ENCODE measurements around the gene RFXANK.
A peak's percentile ranks its signal among the peaks of the same experiment; 100 is the strongest.
"Not testable (repeated sequence)": the region's sequence is repeated elsewhere in the genome, so short reads cannot be mapped to it uniquely, and the experiment has no call there.

RFXANK gene

GRCh38 chr19:19170053-19170872 lies 21.8 kb upstream of the RFXANK start, which contains the start of gene MEF2B:
Gene MEF2B (minus strand): TSS chr19:19170263. CDS start chr19:19150735, 19,528 bp downstream.
- peak; percentile 77 for DNase-seq

GRCh38 chr19:19170873-19171672 lies 21.0 kb upstream of the RFXANK start:
- no peak for DNase-seq

- DNase-seq: no peak
These were observed 20.1 kb upstream of the RFXANK start for GRCh38 chr19:19171821-19172532.

GRCh38 chr19:19173243-19173642 lies 18.8 kb upstream of the RFXANK start:
- not testable (repeated sequence) for DNase-seq

DNA sequence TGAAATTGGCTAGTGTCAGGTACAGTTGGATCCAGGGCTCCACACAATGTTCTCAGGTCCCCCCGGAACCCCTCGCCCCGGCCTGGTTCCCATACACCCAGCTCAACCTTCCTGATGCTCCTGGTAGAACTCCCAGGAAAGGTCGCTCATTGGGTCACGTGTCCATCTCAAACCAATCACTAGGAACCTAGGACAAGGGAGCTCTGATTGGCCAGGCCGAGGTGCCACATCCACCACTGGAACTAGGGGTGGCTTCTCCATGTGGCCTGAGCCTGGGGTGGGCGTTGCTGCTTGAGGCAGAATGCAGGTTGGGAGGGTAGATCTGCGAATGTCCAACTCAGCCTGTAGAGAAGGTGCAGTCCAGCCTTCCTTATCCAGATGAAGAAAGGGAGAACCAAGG lies 15.1 kb upstream of the RFXANK start:
- DNase-seq: no peak

DNA sequence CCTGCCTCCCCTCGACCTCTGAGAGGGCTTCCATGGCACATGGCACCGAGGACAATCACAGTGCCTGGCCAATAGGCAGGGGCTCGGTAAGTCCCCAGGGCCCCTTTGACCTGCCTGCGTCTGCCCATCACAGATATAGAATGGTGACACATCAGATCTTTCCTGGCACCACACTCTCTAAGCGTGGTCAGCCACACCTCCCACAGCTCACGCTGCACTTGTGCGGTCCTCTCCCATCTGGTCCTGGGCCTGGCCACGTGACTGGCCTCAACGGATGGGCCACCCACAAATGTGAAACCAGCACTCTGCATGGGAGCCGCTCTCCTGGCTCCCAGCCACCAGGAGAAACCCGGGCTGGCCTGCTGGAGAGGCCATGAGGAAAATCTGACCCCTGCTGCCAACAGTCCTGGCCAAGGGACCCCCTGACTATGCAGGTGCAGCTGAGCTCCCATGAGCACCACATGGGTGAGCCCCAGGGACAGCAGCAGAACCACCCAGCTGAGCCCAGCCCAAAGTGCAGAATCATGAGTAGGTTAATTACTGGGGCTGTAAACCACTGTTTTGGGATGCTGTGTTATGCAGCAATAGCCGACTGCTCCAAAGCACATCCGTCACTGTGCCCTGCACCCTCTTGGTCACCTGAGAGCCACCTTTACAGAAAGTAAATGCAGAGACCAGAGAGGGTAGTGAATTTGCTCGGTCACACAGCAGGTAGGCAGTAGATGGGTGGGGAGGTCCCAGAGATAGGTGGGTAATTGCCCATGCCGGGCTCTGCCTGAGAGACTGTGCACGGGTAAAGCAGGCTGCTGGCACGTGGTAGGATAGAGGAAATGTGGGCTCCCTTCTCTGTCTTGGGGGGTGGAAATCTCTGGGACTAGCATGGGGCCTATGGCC lies 12.3 kb upstream of the RFXANK start:
- DNase-seq: no peak

DNA sequence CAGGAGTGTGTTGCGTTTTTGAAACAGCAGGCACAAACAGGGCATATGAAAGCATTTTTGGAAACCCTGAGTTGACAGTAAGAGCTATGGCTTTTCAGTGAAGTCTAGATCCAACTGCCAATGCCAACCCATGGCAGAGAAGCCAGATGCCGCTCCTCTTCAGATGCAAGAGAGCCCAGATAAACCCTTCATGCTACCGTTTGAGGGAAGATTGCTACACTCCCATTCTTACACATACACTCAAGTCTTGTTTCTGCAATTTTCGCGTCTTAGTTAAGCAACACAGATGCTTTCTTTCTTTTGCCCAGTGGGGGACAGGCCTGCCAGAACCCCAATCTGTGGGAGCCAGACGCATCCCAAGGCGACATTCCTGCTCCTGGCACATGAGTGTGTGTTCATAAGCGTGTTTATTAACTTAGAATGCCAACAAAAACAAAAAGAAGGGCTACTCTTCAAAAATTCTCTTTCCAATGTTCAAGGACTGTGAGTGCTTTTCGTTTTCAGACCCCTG lies 10.5 kb upstream of the RFXANK start:
- no peak for DNase-seq

GRCh38 chr19:19185853-19186740 lies 6.0 kb upstream of the RFXANK start:
- DNase-seq: peak; percentile 73

DNA sequence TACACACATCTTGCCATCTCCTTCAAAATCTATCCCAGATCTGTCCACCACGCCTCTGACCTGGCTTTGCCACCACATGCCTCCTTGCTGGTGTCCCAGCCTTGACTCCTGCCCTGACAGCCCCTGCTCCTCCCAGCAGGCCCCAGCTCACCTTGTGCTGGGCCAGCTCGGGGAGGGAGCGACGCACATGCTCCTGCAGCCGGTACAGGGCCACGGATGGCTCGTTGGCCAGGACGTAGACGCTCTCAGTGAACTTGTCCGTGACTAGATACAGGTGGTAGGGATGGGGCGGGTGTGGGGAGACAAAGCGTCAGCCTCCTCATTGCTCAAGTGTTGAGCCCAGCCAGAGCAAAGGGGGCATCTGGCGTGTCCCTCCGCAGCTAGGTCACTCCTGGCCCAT lies 5.3 kb upstream of the RFXANK start:
- DNase-seq: no peak

- DNase-seq: no peak
These were observed 335 bp upstream of the RFXANK start for GRCh38 chr19:19191768-19192077.

DNA sequence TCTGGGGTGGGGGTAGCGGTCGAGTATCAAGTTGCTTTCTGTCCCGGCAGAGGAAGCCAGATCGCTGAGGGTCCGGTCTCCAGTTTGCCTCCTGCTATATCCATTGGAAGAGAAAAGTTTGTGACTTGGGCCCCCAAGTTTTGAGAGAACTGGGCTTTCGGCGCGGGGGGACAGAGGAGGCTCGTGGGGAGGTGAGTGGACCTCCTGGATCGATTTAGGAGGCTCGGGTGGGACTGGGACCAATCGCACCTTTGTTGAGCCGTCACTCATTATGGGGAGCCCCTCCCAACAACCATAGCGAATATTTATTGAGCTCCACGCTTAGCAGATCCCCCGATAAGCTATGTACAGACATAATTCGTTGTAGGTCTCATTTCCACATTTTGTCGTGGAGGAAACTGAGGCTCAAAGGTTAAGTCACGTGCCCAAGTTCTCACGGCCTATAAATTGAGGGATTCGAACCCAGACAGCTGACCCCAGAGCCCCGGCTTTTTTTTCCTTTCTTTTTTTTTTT lies 909 bp downstream of the RFXANK start:
- DNase-seq: peak; percentile 29

GRCh38 chr19:19193926-19194325 lies 1.9 kb downstream of the RFXANK start:
- DNase-seq: no peak

- DNase-seq: no peak
These were observed 9.9 kb downstream of the RFXANK start for GRCh38 chr19:19201697-19202630.

DNA sequence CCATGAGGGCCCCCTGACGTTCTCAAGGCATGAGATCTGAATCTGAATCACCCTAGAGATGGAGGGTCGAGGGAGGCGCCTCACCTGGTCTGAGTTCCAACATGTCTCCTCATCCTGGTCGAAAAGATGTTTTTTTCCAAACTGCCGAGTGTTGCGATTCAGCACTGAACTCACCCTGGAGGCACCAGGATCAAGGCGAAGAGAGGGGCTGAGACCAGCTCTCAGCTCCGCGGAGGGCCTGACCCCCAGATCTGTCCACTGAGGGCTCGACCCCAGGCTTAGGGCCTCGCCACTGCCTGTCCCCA lies 10.6 kb downstream of the RFXANK start:
- no peak for DNase-seq

- peak; percentile 94 for DNase-seq
These were observed 11.2 kb downstream of the RFXANK start, which contains the start of gene NR2C2AP for GRCh38 chr19:19203012-19203856. Gene NR2C2AP (minus strand): TSS chr19:19203414. CDS start chr19:19203060, 354 bp downstream.

DNA sequence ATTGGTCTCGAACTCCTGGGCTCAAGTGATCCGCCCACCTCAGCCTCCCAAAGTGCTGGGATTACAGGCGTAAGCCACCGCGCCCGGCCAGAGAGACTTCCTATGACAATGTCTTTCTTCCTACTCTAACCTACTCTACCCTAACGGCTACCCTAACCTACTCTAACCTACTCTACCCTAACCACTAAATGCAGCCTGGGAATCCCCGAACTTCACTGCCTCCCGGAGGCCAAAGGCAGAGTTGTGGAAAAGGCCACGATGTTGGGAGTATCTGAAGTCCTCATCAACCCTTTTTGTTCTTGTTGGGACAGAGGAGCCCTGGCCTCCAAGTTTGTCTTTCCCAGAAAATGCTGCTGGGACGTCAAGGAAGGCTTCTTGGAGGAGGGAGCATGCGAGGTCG lies 12.1 kb downstream of the RFXANK start:
- no peak for DNase-seq

GRCh38 chr19:19205416-19206410 lies 13.7 kb downstream of the RFXANK start:
- no peak for DNase-seq

GRCh38 chr19:19206938-19207337 lies 14.9 kb downstream of the RFXANK start:
- no peak for DNase-seq

Data from CD4-positive, alpha-beta T cell treated with Interleukin-12 subunit alpha and Interleukin-12 subunit beta, for 1 hour (primary cell).